ENCODE data around the gene UBA7.

GRCh38 chr3:49803465-49804140 is 10.2 kb downstream of the UBA7 start:
- TF ChIP-seq ZFX (IDR thresholded peaks at IDR 0.05) (no peak), CTCF (conservative IDR thresholded peaks at IDR 0.05) (no peak)
